Gastrocnemius medialis (tissue), 4 donors: ENCODE data around the gene HYAL2.
"Not testable (repeated sequence)": the region's sequence is repeated elsewhere in the genome, so short reads cannot be mapped to it uniquely, and the experiment has no call there.

Experiments
- CTCF ChIP-seq, 5 experiments: fragments of 450-650 bp in 3 of 5; fragments of 200-600 bp in 2 of 5; sonication (generic) in 2 of 5; IDR thresholded peaks in 4 of 5; conservative IDR thresholded peaks in 1 of 5; 1 replicate in 4 of 5; 2 replicates in 1 of 5; pipeline ENCODE4 v1.5.1; 2016 to 2019; ENCODE audit warnings: antibody characterized with exemption in 5 of 5, mild to moderate bottlenecking in 3 of 5, moderate library complexity in 3 of 5
- POLR2A ChIP-seq, 2 donors: fragments of 450-650 bp; IDR thresholded peaks; one replicate each; pipeline ENCODE4 v1.6.1; 2017; ENCODE audit warnings: antibody characterized with exemption in 2 of 2, mild to moderate bottlenecking in 2 of 2, moderate library complexity in 2 of 2

DNA sequence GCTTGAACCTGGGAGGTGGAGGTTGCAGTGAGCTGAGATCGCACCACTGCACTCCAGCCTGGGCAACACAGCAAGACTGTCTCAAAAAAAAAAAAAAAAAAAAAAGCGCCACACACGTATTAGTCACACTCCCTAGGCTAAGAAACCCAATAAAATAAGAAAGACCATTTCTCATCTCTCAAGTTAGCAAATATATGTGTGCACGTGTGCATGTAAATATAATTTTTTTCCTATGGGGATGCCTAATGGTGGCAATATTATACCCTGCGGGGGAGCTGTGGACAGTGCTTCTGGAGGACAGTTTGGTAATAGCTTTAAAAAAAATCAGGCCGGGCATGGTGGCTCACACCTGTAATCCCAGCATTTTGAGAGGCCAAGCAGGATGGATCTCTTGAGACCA is 38.4 kb downstream of the HYAL2 start:
- TF ChIP-seq CTCF (IDR thresholded peaks at IDR 0.05 in 4 of 5, conservative IDR thresholded peaks at IDR 0.05 in 1 of 5); POLR2A (IDR thresholded peaks at IDR 0.05): not testable (repeated sequence)
